GM19372 (cell line): ENCODE results near the gene OR56A1.
"Not testable (repeated sequence)": the region's sequence is repeated elsewhere in the genome, so short reads cannot be mapped to it uniquely, and the experiment has no call there.

Experiments
- ATAC-seq: cut with Tn5 transposase; IDR thresholded peaks from one replicate; pipeline ENCODE4 v1.9.1; 2021; ENCODE audit warnings: mild to moderate bottlenecking, low read depth, moderate library complexity; ENCODE audit not compliant: unreplicated experiment

OR56A1 gene

DNA sequence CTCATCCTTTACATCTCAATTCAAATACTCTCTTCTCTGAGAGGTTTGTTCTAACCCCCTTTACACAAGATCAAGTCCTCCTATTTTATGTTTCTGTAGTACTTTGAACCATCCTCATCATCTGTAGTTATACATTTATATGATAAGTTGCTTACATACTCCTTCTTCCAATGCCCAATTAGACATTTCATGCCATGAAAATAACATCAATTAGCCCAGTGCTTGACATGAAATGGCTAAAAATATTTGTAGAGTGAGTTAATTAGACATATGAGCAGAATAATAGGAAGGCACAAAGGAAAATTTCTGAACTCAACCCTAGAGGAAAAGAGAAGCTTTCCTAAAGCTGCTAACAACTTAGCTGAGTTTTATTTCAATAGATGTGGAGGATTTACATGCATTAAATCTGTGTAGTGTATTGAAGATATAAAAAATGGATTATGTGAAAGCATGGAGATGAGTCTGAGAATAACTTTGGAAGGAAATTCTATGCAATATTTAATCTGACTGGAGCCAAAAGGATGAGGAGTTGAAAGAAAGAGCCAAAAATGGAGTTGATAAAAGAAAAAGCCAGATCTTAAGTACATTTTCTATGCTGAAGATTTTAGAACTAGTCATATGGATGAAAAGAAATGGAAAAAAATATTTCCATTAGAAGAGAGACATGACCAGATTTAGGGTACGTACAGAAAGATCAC lies at the start of gene OR56A1:
Gene OR56A1, minus strand, starts transcription at position 51 of the 698 bp plus-strand sequence. CDS start 3,066 bp downstream, outside the sequence.
- ATAC-seq = no peak

GRCh38 chr11:6079463-6079862 lies 48.9 kb upstream of the OR56A1 start:
- ATAC-seq = no peak

DNA sequence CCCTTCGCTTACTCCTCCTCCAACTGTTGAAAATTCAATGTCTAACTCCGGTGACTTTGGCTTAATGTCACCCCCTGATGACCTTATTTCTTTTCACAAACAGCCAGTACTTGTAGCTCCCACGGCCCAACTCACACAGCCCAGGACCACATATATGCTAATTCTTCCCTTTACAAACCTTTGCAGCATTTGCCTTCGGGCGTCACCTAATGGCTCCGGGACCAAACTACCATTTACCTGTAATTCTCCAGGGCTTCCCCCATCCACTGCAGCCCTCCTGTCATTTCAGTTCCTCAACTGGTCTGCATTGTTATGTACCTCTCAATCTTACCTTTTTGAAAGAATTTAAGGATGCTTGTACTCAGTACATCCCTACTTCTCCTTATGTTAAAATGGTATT lies 47.2 kb upstream of the OR56A1 start:
- no peak for ATAC-seq

DNA sequence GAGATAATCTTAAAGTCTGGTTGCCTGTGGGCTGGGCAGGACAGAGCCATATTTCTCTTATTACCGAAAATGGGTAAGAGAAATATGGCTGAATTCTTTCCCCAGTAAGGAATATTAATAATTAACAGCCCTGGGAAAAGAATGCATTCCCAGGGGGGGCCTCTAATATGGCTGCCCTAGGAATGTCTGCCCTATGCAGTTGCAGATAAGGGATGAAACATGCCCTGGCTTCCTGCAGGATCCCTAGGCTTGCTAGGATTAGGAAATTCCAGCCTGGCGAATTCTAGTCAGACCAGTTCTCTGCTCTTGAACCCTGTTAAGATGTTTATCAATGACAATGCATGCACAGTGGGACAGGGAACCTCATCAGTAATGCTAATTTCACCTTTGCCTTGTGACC lies 45.9 kb upstream of the OR56A1 start:
- not testable (repeated sequence) for ATAC-seq

DNA sequence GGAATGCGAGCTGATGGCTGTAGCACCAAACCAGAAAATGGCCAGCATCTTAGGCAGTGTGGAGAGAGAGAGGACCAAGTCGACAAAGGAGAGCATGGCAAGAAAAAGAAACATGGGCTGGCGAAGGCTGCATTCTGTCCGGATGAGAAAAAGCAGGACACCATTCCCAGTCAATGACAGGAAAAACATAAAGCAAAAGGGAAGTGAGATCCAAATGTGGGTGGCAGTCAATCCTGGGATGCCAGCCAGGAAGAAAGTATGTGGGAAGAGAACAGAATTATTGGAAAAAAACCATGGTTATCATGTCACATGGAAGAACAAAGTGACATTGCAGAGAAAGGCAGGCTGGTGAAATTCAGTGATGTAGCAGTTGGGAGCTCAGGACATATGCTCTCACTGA lies 36.9 kb upstream of the OR56A1 start:
- no peak for ATAC-seq

GRCh38 chr11:6062691-6063358 lies 32.3 kb upstream of the OR56A1 start:
- no peak for ATAC-seq

GRCh38 chr11:6061475-6061874 lies 30.9 kb upstream of the OR56A1 start:
- no peak for ATAC-seq

DNA sequence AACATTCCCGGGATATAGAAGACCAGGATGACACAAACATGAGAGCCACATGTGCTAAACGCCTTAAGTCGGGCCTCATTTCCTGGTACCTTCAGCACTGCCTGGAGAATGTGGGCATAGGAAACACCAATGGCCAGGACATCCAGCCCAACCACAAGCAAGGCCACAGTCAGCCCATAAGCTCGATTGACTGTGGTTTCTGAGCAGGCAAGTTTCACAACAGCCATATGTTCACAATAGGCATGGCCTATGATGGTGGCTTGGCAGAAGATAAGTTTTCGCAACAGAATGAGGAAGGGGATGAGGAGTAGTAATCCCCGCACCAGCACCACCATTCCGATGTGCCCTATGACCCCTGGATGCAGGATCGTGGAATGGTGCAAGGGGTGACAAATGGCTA lies 26.9 kb upstream of the OR56A1 start:
- no peak for ATAC-seq

DNA sequence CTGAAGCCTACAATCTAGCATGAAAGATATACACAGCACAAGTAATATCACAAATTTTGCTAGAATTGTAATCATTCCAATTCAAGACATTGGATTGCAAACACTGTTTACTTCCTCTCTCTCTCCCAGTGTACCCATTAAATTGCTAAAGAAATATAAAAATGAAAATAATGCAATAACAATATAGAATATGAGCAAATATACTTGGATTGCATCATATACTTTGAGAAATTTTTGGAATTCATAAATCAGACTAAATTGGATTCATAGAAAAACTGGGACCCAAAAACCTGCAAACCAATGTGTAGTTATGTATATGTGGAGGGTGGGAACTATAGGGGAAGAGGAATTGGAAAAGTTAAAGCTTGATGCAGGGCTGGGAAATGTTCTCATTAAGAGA lies 25.0 kb upstream of the OR56A1 start:
- ATAC-seq = no peak

GRCh38 chr11:6052374-6052773 lies 21.8 kb upstream of the OR56A1 start:
- no peak for ATAC-seq

- no peak for ATAC-seq
Observed at GRCh38 chr11:6040874-6041273, 10.3 kb upstream of the OR56A1 start.

GRCh38 chr11:6027501-6027900 lies 3.1 kb downstream of the OR56A1 start:
- no peak for ATAC-seq

- ATAC-seq = no peak
Observed at GRCh38 chr11:6025056-6025455, 5.5 kb downstream of the OR56A1 start.

GRCh38 chr11:6022956-6023355 lies 7.6 kb downstream of the OR56A1 start:
- ATAC-seq = no peak

DNA sequence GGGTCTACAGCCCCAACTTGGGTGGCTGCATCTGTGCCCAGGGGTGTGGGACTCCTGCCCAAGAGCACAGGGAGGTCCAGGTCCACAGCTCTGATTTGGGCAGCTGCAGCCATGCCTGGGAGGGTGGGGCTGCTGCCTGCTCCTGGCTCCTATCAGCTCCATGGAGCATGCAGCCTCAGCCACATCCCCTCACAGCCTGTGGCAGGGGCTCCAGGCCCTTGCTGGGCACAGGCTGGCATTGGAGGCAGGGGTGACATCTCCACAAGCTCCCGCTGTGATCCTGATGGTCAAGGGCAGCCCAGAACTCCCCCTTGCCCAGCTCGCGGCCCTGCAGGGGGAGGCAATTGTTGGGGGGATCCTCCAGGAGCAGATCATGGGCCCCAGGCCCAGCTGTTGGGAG lies 17.5 kb downstream of the OR56A1 start:
- no peak for ATAC-seq

- no peak for ATAC-seq
Observed at GRCh38 chr11:6012035-6012668, 18.4 kb downstream of the OR56A1 start.

DNA sequence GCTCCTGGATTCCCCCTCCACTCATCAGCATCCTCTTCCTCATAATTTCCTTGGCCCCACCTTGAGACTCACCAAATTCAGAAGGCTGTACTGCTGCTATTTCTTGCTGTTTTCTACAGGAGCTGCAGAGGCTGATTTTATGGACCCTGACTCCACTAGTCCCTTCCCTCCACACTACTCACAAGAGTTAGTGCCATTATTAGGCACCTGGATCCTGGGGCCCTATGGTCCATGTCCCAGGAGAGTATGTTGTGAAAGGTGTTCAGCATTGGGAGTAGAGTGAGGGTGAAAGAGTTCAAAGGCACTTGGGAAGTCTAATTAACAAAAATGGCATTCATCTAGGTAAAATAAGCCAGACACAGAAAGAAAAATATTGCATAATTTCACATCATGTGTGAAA lies 23.7 kb downstream of the OR56A1 start, which contains the start of gene OR56A4:
Gene OR56A4, minus strand, starts transcription at position 101 of the 400 bp plus-strand sequence. CDS start 3,954 bp downstream, outside the sequence.
- no peak for ATAC-seq

DNA sequence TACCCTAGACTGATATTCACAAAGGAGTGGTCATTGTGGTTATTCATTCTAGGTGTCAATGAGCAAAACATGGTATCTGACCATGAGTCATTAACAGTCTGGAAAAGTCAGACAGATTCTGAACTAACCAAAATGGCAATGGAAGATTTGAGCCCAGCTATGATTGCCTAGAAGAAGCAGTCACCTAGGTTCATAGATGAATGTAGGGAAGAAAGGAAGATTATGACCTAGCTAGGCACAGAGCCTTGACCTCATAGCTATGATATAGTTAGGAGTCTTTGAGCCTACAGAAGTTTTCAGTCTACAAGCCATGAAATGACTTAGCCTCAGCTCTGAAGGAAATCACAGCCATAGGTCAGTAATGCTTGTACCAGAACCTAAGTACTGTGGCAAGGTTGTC lies 24.2 kb downstream of the OR56A1 start:
- ATAC-seq = no peak

DNA sequence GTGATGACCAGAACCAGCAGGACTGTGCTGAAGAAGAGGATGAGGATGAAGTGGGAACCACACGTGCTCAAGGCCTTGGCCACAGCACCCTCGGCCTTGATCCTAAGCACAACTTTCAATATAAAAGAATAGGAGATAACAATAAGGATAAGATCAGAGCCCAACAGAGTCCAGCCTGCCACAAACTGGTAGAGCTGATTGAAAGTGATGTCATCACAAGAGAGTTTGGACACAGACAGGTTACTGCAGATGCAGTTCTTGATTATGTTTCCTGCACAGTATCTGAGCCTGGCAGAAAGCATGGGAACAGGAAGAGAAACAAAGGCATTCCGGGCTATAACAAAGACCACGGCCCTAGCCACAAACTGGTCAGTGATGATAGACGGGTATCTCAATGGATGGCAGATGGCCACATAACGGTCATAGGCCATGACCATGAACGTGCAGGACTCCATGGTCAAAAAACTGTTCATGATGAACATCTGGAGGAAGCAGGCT lies 28.3 kb downstream of the OR56A1 start:
- no peak for ATAC-seq

GRCh38 chr11:5994791-5995190 lies 35.8 kb downstream of the OR56A1 start:
- ATAC-seq = no peak

DNA sequence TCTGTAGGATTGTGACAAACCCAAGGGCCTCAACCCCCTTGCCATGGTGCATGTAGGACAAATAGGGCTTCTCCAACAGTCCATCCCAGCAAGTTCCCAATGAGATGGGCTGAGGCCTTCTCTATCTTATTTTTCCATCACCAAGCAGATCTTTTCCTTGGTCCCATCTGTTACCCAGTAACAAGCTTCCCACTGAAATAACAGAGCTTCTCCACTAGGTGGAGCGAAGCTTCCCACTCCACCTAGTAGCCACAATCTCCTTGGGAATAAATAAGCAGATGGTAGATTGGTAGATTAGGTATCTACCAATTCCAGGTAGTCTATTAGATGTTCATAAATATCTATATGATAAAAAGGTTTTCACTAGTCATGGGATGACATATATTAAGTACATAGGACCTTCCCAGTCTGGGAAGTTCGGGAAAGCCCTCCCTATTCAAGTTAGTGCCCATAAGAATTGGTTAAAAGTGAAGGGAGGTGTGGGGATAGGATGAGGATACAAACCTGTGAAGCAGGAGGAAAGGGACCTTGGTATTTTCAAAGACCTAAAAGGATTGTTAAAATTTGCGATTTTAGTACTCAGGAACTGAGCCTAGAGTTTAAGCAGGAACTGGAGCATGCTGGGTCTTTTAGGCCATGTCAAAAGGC lies 37.8 kb downstream of the OR56A1 start:
- no peak for ATAC-seq
